T1000 (cell line): ENCODE results near the gene BMP10.

ENCODE experiments used
- DNase-seq: peaks from one replicate; lab custom pipeline; 2025; ENCODE audit warnings: mixed read lengths; lab: John Stamatoyannopoulos, UW

BMP10 gene

DNA sequence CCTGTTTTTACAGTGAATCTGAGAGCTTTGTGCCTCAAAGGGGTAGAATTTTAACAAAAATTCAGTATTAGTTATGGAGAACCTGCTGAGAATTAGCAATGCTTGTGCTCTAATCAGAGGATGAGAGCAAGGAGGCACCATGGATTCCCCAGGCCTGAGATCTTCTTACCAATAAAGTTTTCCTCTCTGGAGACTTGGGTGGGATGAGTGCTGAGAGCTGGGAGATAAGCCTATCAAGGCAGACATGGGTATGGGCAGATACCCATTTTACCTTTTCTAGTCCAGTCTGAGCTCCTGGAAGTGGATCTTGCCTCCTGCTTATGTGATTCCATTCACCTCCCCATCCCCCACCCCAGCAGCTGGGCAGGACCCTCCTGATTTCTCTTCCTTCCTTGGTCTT, 53.9 kb downstream of the BMP10 start:
- DNase-seq, result no peak
